ENCODE data around the gene SLC25A33. TPM values are rescaled to one million over a fixed set of nuclear protein-coding genes. Genes with fewer than 3 reads are reported as not detected.

SLC25A33 gene
- total RNA-seq, 1 experiment from 2014 or later = 9.2 TPM

GRCh38 chr1:9607352-9607751 is 68.1 kb downstream of the SLC25A33 start:
- ATAC-seq (no peak), DNase-seq (ENCODE audit: low spot score) (no peak)
- Mint-ChIP-seq H3K4me1 (no peaks in the 10 kb centered on the region), H3K4me3 (no peak overlapping the region), H3K27me3 (ENCODE audit: low read depth) (no peaks in the 10 kb centered on the region), H3K27ac (no peak overlapping the region), H3K36me3 (peaks cover 13% of the 10 kb centered on the region; the same call in 1 of the 2 replicates), H3K9me3 (no peaks in the 10 kb centered on the region)
- ChIA-PET CTCF (interaction anchor here (1.5 kb wide), 1 partner anchor 8 kb away, joined by 6 read pairs; no protein-coding TSS in a partner anchor), POLR2A (no interaction called here)
- TF ChIP-seq ZNF671 (CRISPR knock-in tag; IDR thresholded peaks at IDR 0.05) = no peak
- TF ChIP-seq CREM (CRISPR knock-in tag; IDR thresholded peaks at IDR 0.05) = no peak
- TF ChIP-seq ZNF425 (CRISPR knock-in tag; conservative IDR thresholded peaks at IDR 0.05) = no peak
- TF ChIP-seq ESRRA (CRISPR knock-in tag; IDR thresholded peaks at IDR 0.05; ENCODE audit: borderline replicate concordance) = no peak
- TF ChIP-seq ETV6 (CRISPR knock-in tag; IDR thresholded peaks at IDR 0.05) = no peak
- no peak for TF ChIP-seq SOX15 (CRISPR knock-in tag; IDR thresholded peaks at IDR 0.05)
- TF ChIP-seq PREB (CRISPR knock-in tag; IDR thresholded peaks at IDR 0.05; ENCODE audit: borderline replicate concordance) = no peak

- POLR2A ChIA-PET = no interaction called here
- Mint-ChIP-seq H3K36me3 (peaks cover 15% of the 10 kb centered on the region; the same call in 1 of the 2 replicates), H3K27me3 (ENCODE audit: low read depth) (no peaks in the 10 kb centered on the region), H3K27ac (no peak overlapping the region), H3K9me3 (no peaks in the 10 kb centered on the region), H3K4me3 (no peak overlapping the region), H3K4me1 (no peaks in the 10 kb centered on the region)
- DNase-seq (ENCODE audit: low spot score) (no peak), ATAC-seq (no peak)
- no peak for TF ChIP-seq CTCF (IDR thresholded peaks at IDR 0.05)
- no peak for TF ChIP-seq GTF2I (CRISPR knock-in tag; conservative IDR thresholded peaks at IDR 0.05)
- TF ChIP-seq ZNF317 (CRISPR knock-in tag; IDR thresholded peaks at IDR 0.05; ENCODE audit: borderline replicate concordance, low read depth) = no peak
- CTCF ChIA-PET = no interaction called here
These were observed 70.7 kb downstream of the SLC25A33 start for GRCh38 chr1:9609998-9610397.

GRCh38 chr1:9610548-9610947 is 71.3 kb downstream of the SLC25A33 start:
- TF ChIP-seq GTF2I (CRISPR knock-in tag; conservative IDR thresholded peaks at IDR 0.05) = no peak
- TF ChIP-seq ZNF425 (CRISPR knock-in tag; conservative IDR thresholded peaks at IDR 0.05) = no peak
- TF ChIP-seq TEAD4 (CRISPR knock-in tag; IDR thresholded peaks at IDR 0.05) = no peak
- TF ChIP-seq ZNF396 (CRISPR knock-in tag; IDR thresholded peaks at IDR 0.05; ENCODE audit: borderline replicate concordance) = no peak
- TF ChIP-seq ZNF671 (CRISPR knock-in tag; IDR thresholded peaks at IDR 0.05) = no peak
- TF ChIP-seq ZNF532 (CRISPR knock-in tag; IDR thresholded peaks at IDR 0.05; ENCODE audit: borderline replicate concordance) = no peak
- TF ChIP-seq ATF3 (CRISPR knock-in tag; conservative IDR thresholded peaks at IDR 0.05) = no peak
- TF ChIP-seq IRF2 (CRISPR knock-in tag; IDR thresholded peaks at IDR 0.05; ENCODE audit: borderline replicate concordance, low read depth) = no peak
- TF ChIP-seq USF1 (CRISPR knock-in tag; IDR thresholded peaks at IDR 0.05) = no peak
- Mint-ChIP-seq H3K9me3 (no peaks in the 10 kb centered on the region), H3K4me1 (peaks cover 2% of the 10 kb centered on the region; the same call in 1 of the 2 replicates), H3K4me3 (no peak overlapping the region), H3K27ac (no peak overlapping the region), H3K36me3 (peaks cover 15% of the 10 kb centered on the region; the same call in 1 of the 2 replicates), H3K27me3 (ENCODE audit: low read depth) (no peaks in the 10 kb centered on the region)
- ChIA-PET CTCF (no interaction called here), POLR2A (no interaction called here)
- no peak for DNase-seq (ENCODE audit: low spot score)
- no peak for ATAC-seq

Measured in WTC11 (cell line).